OCI-LY1 (cell line): Measurements from ENCODE around the gene CCNJL.

Experiments used
- H2AFZ ChIP-seq: fragments of 200-600 bp; sonication (generic), shearing (Covaris generic); 2 replicates; pipeline ENCODE4 v1.6.0; 2014; ENCODE audit warnings: antibody characterized with exemption, mild to moderate bottlenecking, low read length
- H3F3A ChIP-seq: fragments of 200-600 bp; sonication (generic), shearing (Covaris generic); 2 replicates; pipeline ENCODE4 v1.6.0; 2014; ENCODE audit warnings: mild to moderate bottlenecking, antibody characterized with exemption, low read length, moderate library complexity; ENCODE audit not compliant: insufficient read depth
- H3K27ac ChIP-seq: fragments of 200-600 bp; sonication (generic); 2 replicates; pipeline ENCODE4 v1.5.1; 2014; ENCODE audit warnings: low read length, mixed run types, mild to moderate bottlenecking, low read depth; ENCODE audit not compliant: poor library complexity, severe bottlenecking
- H3K27me3 ChIP-seq: fragments of 200-600 bp; sonication (generic); 2 replicates; pipeline ENCODE4 v1.6.0; 2014; ENCODE audit warnings: antibody characterized with exemption, mild to moderate bottlenecking, low read length, moderate library complexity; ENCODE audit not compliant: insufficient read depth
- H3K36me3 ChIP-seq: fragments of 200-600 bp; sonication (generic); 2 replicates; pipeline ENCODE4 v1.6.1; 2014; ENCODE audit warnings: mild to moderate bottlenecking, antibody characterized with exemption, low read length, moderate library complexity, mixed read lengths; ENCODE audit not compliant: insufficient read depth
- H3K4me1 ChIP-seq: fragments of 200-600 bp; sonication (generic); 2 replicates; pipeline ENCODE4 v1.5.1; 2014; ENCODE audit warnings: mild to moderate bottlenecking, low read length, moderate library complexity; ENCODE audit not compliant: insufficient read depth, severe bottlenecking
- H3K4me2 ChIP-seq: fragments of 200-600 bp; sonication (generic), shearing (Covaris generic); 2 replicates; pipeline ENCODE4 v1.6.1; 2014; ENCODE audit warnings: low read length
- H3K4me3 ChIP-seq: fragments of 200-600 bp; sonication (generic); 2 replicates; pipeline ENCODE4 v1.5.1; 2014; ENCODE audit warnings: low read length, low read depth, mild to moderate bottlenecking, mixed read lengths; ENCODE audit not compliant: poor library complexity, severe bottlenecking
- H3K79me2 ChIP-seq: fragments of 200-600 bp; shearing (Covaris generic); 2 replicates; pipeline ENCODE4 v1.6.1; 2016; ENCODE audit warnings: mixed run types, low read length, mixed read lengths; ENCODE audit not compliant: insufficient read depth
- H3K9ac ChIP-seq: fragments of 200-600 bp; sonication (generic), shearing (Covaris generic); 2 replicates; pipeline ENCODE4 v1.6.1; 2014; ENCODE audit warnings: mild to moderate bottlenecking, low read length, mixed read lengths
- H3K9me2 ChIP-seq: fragments of 200-600 bp; sonication (generic), shearing (Covaris generic); 2 replicates; pipeline ENCODE4 v1.6.1; 2014; ENCODE audit warnings: low read depth, mild to moderate bottlenecking, low read length, mixed read lengths
- H3K9me3 ChIP-seq: fragments of 200-600 bp; shearing (Covaris generic); 2 replicates; pipeline ENCODE4 v1.6.1; 2014; ENCODE audit warnings: low read length, mixed read lengths
- H4K20me1 ChIP-seq: fragments of 200-600 bp; sonication (generic), shearing (Covaris generic); 2 replicates; pipeline ENCODE4 v1.6.0; 2016; ENCODE audit warnings: mild to moderate bottlenecking, low read length; ENCODE audit not compliant: insufficient read depth
- EZH2 ChIP-seq: fragments of 200-600 bp; sonication (generic), shearing (Covaris generic); IDR thresholded peaks from 2 replicates; pipeline ENCODE4 v1.8.0; 2017; ENCODE audit warnings: borderline replicate concordance, mixed run types, mild to moderate bottlenecking, antibody characterized with exemption, low read length, moderate library complexity, mixed read lengths
- TF ChIP-seq, protein P1 (sequence below): fragments of 200-600 bp; sonication (generic), shearing (Covaris generic); IDR thresholded peaks from 2 replicates; pipeline ENCODE4 v1.5.1; 2017; ENCODE audit warnings: mild to moderate bottlenecking, antibody characterized with exemption, low read length, moderate library complexity, mixed read lengths

The CCNJL gene

DNA sequence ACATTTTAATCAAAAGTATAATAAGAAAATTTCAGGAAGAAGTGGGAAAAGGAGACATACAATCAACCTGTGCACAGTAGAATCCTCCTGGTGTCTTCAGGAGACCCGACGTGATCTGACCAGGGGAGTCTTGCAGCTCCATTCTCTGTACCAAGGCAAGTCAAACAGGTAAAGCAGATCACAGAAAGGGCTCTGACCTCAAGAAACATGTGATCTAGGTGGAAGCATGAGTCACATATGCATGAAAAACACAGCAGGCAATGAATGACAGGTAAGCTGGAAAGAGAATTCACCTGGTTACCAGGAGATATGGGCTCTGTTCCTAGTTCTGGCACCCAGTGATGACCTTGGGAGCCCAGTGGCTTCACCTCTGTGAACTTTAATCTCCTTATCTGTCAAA lies 102.4 kb downstream of the CCNJL start:
- Histone ChIP-seq H3K27me3 (no peaks in the 10 kb centered on the region), H3K36me3 (no peaks in the 10 kb centered on the region), H3K27ac (no peak overlapping the region), H3K9me3 (no peaks in the 10 kb centered on the region), H2AFZ (no peak overlapping the region), H4K20me1 (no peaks in the 10 kb centered on the region), H3K4me2 (no peak overlapping the region), H3K4me3 (no peak overlapping the region), H3K4me1 (peaks cover 4% of the 10 kb centered on the region), H3F3A (no peaks in the 10 kb centered on the region), H3K9ac (no peak overlapping the region), H3K79me2 (no peaks in the 10 kb centered on the region), H3K9me2 (no peaks in the 10 kb centered on the region)
- no peak for TF ChIP-seq EZH2
- TF ChIP-seq, protein P1, sequence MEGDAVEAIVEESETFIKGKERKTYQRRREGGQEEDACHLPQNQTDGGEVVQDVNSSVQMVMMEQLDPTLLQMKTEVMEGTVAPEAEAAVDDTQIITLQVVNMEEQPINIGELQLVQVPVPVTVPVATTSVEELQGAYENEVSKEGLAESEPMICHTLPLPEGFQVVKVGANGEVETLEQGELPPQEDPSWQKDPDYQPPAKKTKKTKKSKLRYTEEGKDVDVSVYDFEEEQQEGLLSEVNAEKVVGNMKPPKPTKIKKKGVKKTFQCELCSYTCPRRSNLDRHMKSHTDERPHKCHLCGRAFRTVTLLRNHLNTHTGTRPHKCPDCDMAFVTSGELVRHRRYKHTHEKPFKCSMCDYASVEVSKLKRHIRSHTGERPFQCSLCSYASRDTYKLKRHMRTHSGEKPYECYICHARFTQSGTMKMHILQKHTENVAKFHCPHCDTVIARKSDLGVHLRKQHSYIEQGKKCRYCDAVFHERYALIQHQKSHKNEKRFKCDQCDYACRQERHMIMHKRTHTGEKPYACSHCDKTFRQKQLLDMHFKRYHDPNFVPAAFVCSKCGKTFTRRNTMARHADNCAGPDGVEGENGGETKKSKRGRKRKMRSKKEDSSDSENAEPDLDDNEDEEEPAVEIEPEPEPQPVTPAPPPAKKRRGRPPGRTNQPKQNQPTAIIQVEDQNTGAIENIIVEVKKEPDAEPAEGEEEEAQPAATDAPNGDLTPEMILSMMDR: no peak

DNA sequence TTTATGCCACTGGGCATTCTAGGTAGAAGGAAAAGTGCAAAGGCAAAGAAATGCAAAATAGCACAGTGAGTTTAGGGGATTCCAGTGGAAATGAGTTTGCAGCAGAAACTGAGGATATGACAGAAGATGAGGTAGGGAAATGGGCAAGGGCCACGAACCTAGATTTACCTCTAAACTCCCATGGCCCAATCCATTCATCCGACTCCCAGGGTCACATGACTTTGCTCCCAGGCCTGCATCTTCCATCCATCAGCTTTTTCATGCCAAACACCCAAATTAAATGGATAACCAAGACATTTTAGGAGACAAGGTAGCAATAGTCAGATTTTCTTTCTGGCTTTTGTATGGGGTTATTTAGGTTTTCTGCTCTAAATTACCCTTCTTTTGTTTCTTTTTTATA lies 105.3 kb downstream of the CCNJL start:
- TF ChIP-seq, protein P1: no peak
- no peak for TF ChIP-seq EZH2
- Histone ChIP-seq H3K36me3 (no peaks in the 10 kb centered on the region), H4K20me1 (no peaks in the 10 kb centered on the region), H3K4me2 (no peak overlapping the region), H3K79me2 (no peaks in the 10 kb centered on the region), H3K4me3 (no peak overlapping the region), H3K9me3 (no peaks in the 10 kb centered on the region), H3K9me2 (no peaks in the 10 kb centered on the region), H3K27ac (no peak overlapping the region), H3F3A (no peaks in the 10 kb centered on the region), H3K9ac (no peak overlapping the region), H3K4me1 (no peaks in the 10 kb centered on the region), H2AFZ (no peak overlapping the region), H3K27me3 (no peaks in the 10 kb centered on the region)
